ENCODE results near the gene ZNF70. TPM values are rescaled to one million over a fixed set of nuclear protein-coding genes. Genes with fewer than 3 reads are reported as not detected.

Gene ZNF70
- total and polyA plus RNA-seq, 10 of the 15 experiments (the other 5 are each of a cell fraction or from before 2014, with no cell fraction given), result 0.15 to 2.3 (median 0.85) TPM

DNA sequence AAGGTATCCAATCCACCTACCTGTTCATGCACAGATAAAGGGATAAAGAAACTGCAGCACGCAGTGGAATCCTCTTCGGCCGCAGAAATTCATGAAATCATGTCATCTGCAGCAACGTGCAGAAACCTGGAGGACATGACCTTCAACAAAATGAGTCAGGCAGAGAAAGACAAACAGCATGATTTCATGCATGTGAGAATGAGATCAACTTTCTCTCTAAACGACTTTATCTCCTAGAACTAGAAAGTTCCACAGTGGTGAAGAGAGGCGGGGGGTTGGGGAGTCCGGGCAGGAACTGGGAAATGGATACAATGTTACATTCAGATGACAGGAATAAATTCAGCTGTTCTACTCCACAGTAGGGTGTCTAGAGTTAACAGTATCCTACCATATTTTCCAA lies 50.2 kb downstream of the ZNF70 start (continued):
- TF ChIP-seq NR2C1 (IDR thresholded peaks at IDR 0.05) (no peak), SMAD1 (IDR thresholded peaks at IDR 0.05; ENCODE audit: low read depth, partially characterized antibody) (no peak), KAT2A (conservative IDR thresholded peaks at IDR 0.05; ENCODE audit: control insufficient read depth, low read depth, low read length) (no peak), SMC3 (IDR thresholded peaks at IDR 0.05; ENCODE audit: borderline replicate concordance, low read length) (no peak), ZBTB40 (IDR thresholded peaks at IDR 0.05; ENCODE audit: borderline replicate concordance) (no peak)

DNA sequence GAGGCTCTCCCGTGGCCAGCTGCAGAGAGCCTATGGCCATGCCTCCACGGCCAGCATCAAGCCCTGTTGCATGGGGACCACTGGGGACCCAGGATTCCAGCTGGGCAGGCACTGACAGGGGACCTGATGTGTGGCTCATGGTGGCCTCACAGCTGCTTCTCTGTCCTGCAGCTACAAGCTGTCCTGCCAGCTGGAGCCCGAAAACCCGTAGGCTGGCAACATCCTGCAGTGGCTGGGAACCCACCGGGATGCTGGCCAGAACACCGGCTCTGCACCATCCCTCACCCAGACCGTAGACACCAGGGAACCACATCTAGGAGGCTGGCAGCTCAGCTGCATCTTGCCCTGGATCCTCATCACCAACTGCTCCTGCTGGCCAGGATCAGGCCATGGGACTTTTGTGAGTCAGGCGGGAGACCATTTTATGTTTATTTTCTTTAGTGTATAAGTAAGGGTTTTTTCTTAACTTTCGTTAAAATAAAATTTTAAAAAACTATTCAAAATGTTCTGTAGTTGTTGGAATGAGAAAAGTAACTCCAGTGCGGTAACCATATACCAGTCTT lies 52.2 kb downstream of the ZNF70 start:
- no peak overlapping the region for H3K4me3 ChIP-seq
- ChIA-PET RAD21 (ENCODE audit: unreplicated experiment) (no interaction called here), SMC1A (ENCODE audit: uncharacterized antibody, unreplicated experiment) (interaction anchor here (1.2 kb wide), 1 partner anchor 17 kb away, joined by 3 read pairs; no protein-coding TSS in a partner anchor), POLR2A (no interaction called here), CTCF (interaction anchor here (0.6 kb wide), 1 partner anchor 38 kb away, joined by 3 read pairs; no protein-coding TSS in a partner anchor)
- H3K27ac ChIP-seq (ENCODE audit: control insufficient read depth, insufficient read depth), result no peak overlapping the region
- H3K79me2 ChIP-seq (ENCODE audit: control insufficient read depth, insufficient read depth, low read length), result no peaks in the 10 kb centered on the region
- H2AFZ ChIP-seq (ENCODE audit: control insufficient read depth, low read depth, low read length), result no peak overlapping the region
- DNase-seq (ENCODE audit: low read depth, low spot score) (no peak), FAIRE-seq (no peak), ATAC-seq (no peak)
- intact Hi-C loops (cut with micrococcal nuclease; ENCODE audit: unreplicated experiment), result no loop called here
- no peaks in the 10 kb centered on the region for H4K20me1 ChIP-seq (ENCODE audit: control insufficient read depth, insufficient read depth)
- peaks cover 16 to 21% of the 10 kb centered on the region in 2 experiments for H3K36me3 ChIP-seq (ENCODE audit: control insufficient read depth in 2 of 2, insufficient read depth in 2 of 2, low read length in 1 of 2)
- WGBS (ENCODE audit: insufficient coverage, insufficient replicate concordance, low lambda C conversion rate, missing lambda C conversion rate), result 90% methylated on average over 10 of the region's 10 CpGs
- in situ Hi-C loops (cut with MboI), result no loop called here
- no TSS peak for BruUV-seq (replicated peaks)
- H3K9me3 ChIP-seq (replicated peaks; ENCODE audit: control insufficient read depth, insufficient read depth, low read length), result no peaks in the 10 kb centered on the region
- H3K4me2 ChIP-seq (ENCODE audit: control insufficient read depth, insufficient read depth), result no peak overlapping the region
- no peak overlapping the region for H3K9ac ChIP-seq (ENCODE audit: control insufficient read depth, insufficient read depth, low read length)
- no peaks in the 10 kb centered on the region for H3K27me3 ChIP-seq (replicated peaks in 1 of 2; ENCODE audit: control insufficient read depth in 2 of 2, insufficient read depth in 2 of 2, low read length in 1 of 2)
- peaks cover 15% of the 10 kb centered on the region for H3K4me1 ChIP-seq (ENCODE audit: control insufficient read depth, insufficient read depth, low read length)
- TF ChIP-seq REST (IDR thresholded peaks at IDR 0.05; ENCODE audit: low read depth, low read length), result no peak
- TF ChIP-seq ETV6 (conservative IDR thresholded peaks at IDR 0.05 in 1 of 2, IDR thresholded peaks at IDR 0.05 in 1 of 2; ENCODE audit: borderline replicate concordance in 1 of 2, low read depth in 1 of 2), result no peak
- TF ChIP-seq MTA3 (IDR thresholded peaks at IDR 0.05; ENCODE audit: borderline replicate concordance, low read length), result no peak
